Kasumi-1 (cell line): ENCODE measurements around the gene TUBA4A.

Source experiments
- DNase-seq, 2 experiments: peaks; one replicate each; lab custom pipeline; 2025; lab: John Stamatoyannopoulos, UW

The TUBA4A gene

DNA sequence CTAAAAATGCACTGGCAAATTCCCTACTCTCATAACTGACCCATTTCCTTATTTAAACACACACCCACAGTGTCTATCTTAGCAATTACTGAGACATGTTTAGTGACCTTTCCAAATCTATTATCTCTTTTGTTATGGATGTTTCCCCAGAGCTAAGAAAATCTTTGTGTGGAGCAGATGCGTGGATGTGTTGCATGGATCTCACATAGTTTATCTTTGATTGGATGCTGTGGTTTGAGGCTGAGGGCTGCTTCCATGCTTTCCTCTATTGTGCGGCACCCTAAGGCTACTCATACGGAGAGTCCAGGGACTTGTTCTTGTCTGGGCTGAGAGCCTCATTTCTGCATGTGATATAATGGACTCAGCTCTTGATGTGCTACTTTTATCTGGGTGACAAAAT lies 19.4 kb downstream of the TUBA4A start:
- no peak for DNase-seq

DNA sequence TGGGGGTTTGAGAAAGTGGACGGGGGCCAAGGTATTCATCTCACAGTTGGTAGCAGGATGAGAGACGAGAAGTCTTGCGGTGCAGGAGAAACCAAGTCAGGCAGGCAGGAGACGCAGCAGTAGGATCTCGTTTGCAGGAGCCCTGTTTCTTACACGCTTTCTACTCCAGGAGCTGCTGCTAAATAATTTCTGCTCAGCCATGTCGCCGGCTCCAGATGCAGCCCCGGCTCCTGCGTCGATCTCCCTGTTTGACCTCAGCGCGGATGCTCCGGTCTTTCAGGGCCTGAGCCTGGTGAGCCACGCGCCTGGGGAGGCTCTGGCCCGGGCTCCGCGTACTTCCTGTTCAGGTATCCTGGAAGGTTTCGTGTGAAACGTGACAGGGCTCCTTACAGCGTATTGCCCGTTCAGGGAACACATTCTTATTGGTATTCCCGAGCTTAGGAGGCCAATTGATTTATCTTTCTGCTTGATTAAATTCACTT lies 23.6 kb downstream of the TUBA4A start:
- peak; percentile 18 to 32 for DNase-seq

DNA sequence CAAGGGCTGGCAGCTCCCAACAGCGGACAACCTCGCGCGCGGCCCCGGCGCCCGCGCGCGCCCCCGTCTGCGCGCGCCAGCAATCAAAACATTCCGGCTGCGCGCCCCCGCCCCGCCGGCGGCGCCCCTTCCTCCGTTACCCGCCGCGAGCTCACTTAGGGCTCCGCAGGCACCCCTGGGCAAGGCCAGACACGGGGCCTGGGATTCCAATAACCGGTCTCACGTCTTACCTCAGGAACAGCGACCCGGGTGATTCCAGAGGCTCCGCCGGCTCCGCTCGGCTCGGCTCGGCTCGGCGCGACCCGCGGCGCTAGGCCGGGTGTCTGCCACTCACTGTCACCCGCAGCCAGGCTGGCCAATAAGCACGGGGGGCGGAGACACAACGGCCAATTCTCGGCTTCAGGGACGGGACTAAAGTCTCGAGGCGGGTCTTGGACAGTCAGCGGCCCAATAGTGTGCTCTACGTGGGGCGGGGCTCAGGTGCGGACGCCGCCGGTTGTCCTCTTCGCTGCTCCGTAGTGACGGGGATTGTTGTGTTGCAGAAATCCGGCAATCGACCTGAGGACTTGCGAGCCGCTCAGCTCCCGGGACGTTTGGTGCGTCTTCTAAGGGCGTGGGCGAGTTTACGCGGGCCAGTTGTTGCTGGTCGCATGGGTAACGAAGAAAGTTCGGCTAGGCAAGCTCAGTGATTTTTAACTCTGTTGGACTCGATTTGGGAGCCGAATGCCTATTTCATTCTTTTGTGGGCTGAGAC lies 24.2 kb downstream of the TUBA4A start, which contains the start of the genes ANKZF1 and ATG9A:
Gene ANKZF1, plus strand, starts transcription at position 502 of the 754 bp plus-strand sequence. CDS start 452 bp downstream, outside the sequence.
Gene ATG9A, minus strand, starts transcription at position 332 of the 754 bp plus-strand sequence. CDS start 1,612 bp downstream, outside the sequence.
- peak; percentile 87 to 90 for DNase-seq

DNA sequence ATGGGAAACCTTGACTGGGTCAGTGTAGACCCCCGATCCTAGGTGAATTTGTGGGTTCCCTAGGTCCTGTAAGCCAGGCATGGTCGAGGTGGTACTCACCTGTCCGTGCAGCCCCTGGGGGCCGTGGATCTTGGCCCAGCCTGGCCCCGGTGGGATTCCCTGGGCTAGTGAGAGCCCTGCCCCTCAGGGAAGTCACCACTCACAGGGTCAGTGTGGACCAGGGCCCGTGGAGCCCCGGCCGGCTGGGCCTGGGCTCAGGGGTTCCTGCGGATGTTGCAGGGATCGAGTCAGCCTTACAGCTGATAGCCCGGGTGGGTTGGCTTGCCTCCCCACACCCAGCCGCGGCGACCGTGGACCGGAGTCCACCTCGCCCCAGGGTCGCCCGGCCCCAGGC lies 24.8 kb downstream of the TUBA4A start:
- no peak for DNase-seq

DNA sequence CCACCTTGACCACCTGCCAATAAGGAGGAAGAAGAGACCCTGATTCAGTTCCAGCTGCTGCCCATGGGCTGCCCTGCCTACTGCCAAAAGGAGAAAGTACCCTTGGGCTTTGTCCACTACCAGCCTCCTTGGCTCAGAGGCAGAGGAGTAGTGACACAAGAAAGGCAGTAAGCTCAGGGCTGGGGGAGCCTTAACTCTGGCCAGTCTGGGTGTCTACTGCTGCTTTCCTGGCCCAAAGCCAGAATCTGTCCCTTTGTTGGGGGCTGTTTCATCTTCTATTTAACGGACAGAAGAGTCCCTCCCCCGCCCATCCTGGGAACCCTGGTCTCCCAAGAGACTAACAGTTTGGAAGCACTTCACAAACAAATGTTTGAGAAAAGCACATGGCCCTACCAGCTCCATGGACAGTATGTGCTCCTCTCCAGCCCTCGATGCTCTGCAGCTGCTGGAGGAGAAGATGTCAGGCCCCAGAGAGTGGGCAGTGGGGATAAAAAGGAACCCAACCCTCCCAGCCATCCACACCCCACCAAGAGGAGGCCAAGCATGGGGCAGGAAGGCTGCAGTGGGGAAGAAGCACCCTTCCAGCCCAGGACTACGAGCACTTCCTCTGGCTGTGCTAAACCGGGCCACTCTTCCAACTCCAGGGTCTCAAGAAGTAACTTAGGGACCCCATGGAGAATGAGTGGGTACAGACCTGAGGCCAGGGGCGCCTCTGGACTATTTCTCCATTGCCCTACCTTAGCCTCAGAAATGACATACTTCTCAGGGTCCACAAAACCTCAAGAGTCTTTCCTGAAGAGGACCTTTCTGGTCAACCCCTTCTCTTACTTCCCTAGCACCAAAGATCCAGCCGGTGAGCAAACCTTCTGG lies 25.4 kb downstream of the TUBA4A start:
- DNase-seq = peak in 1 of 2 experiments; percentile 4

DNA sequence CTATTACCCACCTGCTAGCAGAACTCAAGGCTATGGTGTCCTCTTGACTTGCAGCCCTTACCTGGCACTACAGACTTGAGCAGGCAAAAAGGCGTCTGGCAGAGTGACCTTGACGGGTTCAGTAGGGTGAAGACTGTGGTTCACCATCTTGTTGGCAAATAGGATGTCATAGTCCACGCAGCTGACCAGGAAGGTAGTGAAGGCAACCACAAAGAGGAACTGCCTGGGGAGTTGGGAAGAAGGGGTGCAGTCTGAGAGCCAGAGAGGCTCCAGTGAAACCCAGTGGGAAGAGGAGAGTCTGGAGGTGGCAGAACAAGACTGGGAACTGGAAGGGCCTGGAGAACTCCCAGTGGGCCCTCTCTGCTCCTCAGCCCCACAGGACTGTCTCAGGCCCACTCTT lies 28.4 kb downstream of the TUBA4A start:
- DNase-seq = no peak

DNA sequence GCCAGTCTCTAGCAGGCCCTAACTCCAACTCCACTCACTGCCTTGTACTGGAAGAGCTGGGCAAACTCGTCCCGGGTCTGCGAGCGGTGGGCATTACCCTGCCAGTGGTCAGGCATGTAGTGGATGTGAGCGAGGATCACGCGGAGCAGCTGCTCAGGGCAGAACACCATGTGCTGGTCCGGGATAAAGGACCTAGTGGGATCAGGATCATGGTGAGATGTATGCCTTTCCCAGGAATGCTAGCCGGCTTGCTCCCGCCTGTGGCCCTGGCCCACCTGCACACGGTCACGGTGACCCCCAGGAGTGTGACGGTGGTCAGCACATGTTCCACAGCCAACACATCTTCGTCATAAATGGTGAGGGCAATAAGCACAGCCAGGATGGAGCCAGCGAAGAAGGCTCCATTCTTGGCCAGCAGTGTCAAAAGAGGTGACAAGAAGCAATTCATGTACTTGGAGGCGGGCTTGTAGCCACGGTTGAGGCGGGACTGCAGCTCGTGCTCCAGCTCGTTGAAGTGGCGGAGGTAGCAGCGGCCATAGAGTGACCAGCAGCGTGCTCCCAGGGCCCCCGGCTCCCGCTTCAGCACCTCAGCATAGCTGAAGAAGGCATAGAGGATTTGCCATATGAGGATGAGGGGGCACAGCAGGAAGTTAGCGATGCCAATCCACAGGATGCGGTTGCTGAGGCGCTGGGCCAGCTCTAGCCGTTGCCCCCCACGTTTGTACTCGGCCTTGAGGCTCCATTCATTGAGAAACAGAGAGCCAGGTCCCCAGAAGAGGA lies 29.7 kb downstream of the TUBA4A start:
- no peak for DNase-seq

DNA sequence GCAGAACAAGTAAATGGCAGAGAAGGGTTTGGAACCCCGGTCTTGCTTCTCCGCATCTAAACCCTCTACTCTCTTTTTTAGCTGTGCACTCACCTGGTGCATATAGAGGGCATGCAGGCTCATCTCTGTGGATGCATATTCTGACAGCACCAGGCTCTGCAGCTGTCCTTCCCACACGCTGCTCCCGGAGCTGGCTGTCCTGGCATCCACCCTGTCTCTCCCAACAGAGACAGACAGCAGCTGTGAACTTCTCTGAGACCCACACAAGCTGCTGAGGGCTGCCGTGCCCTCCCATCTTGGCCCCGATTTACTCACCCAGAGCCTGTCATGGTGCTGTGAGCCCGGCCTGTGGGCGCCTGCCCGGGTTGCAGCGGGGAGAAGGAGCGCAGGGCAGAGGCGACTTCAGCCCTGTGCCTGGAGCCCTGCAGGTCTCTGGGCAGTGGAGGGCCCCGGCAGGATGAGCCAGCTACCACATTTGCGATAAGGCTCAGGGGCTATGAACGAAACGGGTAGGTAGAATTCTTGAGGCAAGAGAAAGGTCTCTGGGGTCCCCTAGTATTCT lies 31.7 kb downstream of the TUBA4A start:
- no peak for DNase-seq

DNA sequence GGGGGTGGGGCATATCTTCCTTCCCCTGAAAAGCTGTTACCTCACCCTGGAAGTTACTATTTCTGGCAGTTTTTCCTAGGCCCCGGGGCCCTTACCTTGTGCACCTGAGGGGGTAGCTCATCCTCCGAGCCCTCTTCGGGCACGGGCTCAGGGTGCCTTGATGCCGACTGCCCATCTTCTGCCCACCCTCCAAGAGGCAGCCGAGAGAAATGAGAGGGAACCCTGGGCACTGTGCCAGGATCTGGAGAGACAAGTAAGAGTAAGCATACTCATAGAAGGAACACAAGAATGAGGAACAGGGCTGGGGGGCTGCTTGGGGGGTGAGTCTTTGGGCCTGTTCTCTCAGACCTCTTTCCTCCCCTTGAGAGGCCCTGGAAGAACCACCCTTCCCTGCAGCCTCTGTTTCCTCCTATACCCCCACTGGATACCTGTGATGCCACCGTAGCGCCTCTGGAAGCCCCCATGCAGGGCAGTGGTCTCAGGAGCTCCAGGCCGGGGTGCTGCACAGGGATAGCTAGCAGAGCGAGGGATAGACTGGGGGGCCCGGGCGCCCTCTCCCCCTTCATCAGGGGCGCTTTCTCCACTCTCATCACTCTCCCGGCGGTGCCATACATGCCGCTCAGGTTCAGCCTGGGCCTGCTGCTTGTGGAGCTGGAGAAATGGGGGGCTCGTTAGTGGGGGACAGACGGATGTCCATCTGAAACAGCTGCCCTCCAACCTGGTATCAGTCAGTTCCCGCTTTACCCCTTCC lies 32.9 kb downstream of the TUBA4A start:
- DNase-seq = peak in 1 of 2 experiments; percentile 0

DNA sequence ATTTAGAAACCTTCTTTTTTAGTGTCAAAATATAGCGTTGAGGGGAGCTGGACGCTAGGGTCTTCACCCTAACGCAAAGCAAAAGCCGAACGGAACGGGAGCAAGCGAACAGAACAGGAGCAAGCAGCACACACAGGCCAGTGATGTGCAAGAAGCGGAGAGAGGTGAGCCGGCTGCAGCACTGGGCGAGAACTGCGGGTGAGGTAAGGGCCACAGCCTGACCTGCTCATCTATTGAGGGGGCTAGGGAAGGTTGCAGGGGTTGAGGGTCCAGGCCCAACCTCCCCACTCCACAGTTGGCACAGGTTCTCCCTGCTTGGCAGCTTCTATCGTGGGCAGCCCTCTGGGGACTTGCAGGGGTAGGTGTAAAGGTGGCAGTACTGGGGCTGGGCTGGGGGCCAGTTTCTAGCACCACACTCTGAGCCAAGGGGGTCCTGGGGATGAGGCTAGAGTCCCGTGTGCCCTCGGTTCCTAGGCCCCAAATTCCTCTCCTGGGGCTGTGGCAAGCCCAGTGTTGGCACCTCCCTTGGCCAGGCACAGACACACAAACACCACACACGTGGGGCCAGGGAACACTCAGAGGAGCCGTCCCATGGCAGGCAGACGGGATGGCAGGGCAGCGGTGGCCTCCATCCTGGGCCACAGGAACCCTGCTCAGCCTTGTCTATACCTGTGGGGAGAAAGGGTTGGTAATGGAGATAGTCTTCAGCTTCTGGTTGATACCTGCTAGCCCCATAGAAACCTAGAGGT lies 33.8 kb downstream of the TUBA4A start:
- DNase-seq = no peak

DNA sequence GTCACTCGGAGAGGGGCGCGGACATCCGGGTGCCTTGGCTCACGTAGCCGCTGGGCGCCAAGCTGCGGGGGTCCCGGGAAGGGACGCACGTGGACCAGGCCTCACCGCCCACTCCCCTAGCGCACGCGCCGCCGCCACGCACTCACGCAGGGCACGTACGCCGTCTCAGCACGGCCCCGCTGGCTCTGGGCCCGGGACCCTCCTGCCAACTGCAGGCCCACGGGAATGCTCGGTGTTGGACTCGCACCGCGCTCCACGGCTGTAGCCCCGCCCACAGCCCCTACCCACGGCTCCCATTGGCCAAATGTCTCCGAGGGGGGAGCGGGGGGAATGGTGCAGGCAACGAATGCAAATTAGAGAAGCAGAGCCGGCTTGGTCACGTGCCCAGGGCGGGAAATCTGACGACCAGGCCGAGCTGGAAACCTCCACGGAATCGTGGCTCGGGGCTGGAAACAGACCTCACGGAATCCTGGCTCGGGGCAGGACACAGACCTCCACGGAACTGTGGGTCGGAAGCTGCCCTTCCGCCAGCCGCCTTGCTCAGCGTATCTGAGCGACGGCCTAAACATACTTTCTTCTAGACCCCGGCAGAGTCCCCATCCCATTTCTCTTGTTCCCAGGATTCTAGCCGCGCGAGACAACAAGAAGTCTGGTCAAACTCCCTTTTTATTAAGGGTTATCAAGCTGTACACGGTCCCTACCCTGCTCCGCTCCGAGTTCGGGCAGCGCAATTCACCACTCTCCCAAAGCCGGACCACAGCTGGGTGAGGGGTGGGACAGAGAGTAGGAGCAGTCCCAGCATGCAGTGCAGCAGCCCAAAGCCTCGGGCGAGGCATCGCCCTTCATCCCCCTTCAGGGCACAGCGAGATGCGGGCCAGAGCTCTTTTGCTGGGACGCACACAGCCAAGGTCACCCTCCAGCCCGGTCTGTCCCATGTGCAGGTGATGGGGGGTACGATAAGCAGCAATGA lies 34.7 kb downstream of the TUBA4A start, which contains the start of gene ABCB6:
Gene ABCB6, minus strand, starts transcription at position 227 of the 970 bp plus-strand sequence. CDS start 285 bp downstream, outside the sequence.
- DNase-seq = no peak

DNA sequence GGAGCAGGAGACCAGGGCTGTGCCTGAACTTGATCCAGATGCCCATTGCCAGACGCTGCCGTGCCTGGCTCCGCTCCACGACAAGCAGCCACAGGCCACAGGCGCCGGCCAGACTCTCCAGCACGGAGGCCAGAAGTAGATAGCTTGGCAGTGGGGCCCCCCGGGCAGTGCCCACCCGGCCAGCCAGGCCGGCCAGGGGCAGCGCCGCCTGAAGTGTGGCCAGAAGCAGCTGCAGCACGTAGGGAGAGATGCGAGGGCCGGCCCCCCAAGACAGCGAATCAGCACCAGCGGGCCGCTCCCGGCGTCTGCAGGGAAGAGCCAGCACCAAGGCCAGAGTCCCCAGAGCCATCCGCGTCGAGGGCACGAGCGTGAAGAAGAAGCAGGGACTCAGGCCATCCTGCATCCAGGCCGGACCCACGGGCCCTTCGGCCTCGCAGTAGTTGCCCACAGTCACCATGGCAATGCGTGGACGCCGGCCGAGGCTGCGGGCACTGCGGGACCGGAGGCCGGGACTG lies 35.4 kb downstream of the TUBA4A start:
- no peak for DNase-seq

DNA sequence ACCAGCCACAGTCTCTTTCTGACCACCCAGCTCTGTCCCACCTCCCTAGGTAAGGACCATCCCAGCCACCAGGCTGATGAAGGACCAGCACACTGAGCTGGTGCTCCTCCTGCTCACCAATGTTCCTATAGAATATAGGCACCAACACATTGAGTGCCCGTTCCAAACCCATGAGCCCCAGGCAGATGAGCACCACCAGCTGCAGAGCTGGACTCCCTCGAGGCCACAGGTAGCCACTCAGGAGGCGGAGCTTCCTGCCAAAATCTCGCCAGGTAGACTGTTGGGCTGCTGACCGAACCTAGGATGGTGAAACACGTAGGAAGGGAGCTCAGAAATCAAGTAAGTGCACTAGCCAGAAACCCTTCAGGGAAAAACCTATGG lies 37.2 kb downstream of the TUBA4A start:
- DNase-seq = no peak

DNA sequence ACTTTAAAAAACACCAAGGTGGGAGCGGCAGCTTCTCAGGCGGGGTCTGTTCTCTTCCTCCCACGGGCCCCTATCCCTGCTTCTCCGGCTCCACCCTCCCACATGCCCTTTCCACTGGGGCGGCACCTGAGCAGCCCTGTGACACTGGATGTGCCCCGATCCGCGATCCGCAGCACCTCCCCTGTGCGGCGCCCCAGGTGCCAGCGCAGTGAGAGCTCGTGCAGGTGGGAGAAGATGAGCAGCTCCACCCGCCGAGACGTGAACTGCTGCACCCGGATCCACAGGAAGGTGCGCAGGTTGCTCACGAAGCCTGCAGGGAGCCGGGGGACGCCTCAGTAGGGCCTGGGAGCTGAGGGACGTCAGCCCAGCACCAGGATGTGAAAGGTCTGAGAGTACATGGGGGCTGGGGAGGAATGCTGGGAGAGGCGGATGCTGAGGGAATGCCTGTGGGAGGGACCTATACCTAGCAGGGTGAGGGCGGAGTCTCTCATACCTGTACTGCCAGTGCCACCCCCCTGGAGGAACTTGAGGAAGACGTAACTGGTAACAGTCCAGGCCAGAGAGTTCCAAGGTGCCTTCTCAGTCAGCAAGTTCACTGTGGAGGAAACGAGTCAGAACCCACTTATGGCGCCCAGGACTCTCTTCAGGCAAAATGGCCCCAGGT lies 37.7 kb downstream of the TUBA4A start:
- no peak for DNase-seq

DNA sequence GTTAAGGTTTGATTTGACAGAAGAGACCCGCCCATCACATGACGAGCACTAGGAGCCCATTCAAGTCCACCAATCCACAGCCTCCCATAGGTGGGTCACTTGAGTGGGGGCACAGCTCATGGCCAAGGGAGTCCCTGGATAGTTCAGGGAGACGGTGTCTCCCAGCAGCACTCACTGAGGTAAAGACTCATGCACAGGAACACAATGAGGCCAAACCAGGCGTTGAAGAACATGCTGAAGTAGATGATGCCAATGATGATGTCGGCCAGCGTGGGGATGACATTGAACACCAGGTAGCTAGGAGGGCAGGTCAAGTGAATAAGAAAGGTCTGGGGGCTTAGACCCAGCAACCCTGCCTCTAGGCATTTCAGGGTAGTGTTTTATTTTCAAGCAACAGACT lies 38.9 kb downstream of the TUBA4A start:
- no peak for DNase-seq

DNA sequence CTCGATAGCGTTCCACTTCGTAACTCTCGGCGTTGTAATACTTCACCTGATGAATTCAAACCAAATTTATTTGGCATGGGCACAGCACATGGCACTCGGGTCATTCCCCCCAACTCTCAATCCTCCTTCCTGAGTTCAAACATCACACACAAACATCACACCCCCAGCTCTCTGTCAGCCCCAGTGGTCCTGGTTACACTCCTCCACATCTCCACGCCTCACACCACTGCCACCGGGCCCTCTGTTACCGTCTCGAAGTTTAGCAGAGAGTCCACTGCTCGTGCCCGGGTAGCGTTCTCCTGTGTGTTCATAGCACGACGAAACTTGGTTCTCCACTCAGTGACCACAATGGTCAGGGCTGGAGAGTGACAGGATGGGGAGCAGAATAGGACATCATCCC lies 39.6 kb downstream of the TUBA4A start:
- DNase-seq = no peak

DNA sequence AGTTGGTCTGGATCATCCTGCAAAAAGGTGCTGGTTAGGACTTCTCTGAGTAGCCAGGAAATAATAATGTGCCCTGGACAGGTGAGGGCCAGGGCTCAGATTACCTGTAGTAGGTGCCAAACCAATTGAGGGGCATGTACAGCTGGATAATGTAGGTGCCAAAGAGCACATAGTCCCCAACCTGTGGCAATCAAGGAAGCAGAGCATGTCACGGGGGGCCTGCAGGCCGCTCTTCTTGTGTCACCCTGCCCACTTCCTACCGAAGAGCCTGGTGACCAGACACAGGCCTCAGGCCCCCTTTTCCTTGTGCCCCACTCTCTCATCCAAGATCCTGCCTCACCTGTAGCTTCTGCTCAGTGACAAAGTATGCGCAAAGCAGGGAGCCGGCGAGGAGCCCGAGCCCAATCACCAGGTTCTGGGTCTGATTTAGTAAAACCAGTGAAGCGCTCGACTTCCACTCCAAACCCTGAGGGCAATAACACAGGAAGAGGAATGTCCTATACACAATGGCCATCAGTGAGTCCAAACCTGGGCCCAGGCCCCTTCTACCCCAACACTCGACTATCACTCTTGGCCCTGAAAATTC lies 40.1 kb downstream of the TUBA4A start:
- DNase-seq = no peak

DNA sequence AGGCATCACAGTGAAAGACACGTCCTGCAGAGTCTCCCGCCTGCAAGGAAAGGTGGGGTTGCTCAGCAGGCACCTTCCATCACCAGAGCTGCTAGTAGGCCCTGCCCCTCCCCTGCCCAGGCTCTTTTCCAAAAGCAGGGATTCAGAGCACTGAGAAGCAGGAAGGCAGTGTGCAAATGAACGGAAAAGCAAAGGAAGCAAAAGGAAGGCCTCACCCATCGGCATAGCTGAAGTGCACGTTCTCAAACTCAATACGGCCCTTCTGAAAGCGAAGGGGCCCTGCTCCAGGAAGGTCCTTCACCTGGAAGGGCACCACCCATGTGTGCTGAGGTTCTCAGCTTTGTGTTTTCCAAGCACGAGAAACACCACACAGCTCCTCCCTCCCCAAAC lies 40.7 kb downstream of the TUBA4A start:
- DNase-seq = no peak
